Hematopoietic multipotent progenitor cell treated with erythropoietin and hydrocortisone succinate and interleukin-3 and kit ligand, for 15 days (in vitro differentiated cells): ENCODE results near the gene NEU1.
"Not testable (repeated sequence)": the region's sequence is repeated elsewhere in the genome, so short reads cannot be mapped to it uniquely, and the experiment has no call there.

Experiments used
- DNase-seq: peaks from one replicate; pipeline ENCODE4 v3.0.0-alpha.2; 2015; ENCODE audit warnings: low spot score

Gene NEU1

GRCh38 chr6:31874084-31874670, 11.6 kb upstream of the NEU1 start:
- DNase-seq, result no peak

- no peak for DNase-seq
Measured at GRCh38 chr6:31871046-31871659, 8.5 kb upstream of the NEU1 start.

GRCh38 chr6:31870385-31870921, 7.8 kb upstream of the NEU1 start:
- no peak for DNase-seq

GRCh38 chr6:31869343-31869742, 6.7 kb upstream of the NEU1 start:
- no peak for DNase-seq

GRCh38 chr6:31868658-31868971, 6.0 kb upstream of the NEU1 start:
- not testable (repeated sequence) for DNase-seq

- no peak for DNase-seq
Measured at GRCh38 chr6:31865205-31866118, 2.8 kb upstream of the NEU1 start.

GRCh38 chr6:31864818-31865204, 2.2 kb upstream of the NEU1 start:
- no peak for DNase-seq

GRCh38 chr6:31864123-31864562, 1.5 kb upstream of the NEU1 start:
- not testable (repeated sequence) for DNase-seq

- no peak for DNase-seq
Measured at GRCh38 chr6:31861919-31862343, 690 bp downstream of the NEU1 start.

- DNase-seq, result no peak
Measured at GRCh38 chr6:31861150-31861549, 1.5 kb downstream of the NEU1 start.

GRCh38 chr6:31860349-31860748, 2.3 kb downstream of the NEU1 start:
- no peak for DNase-seq

- DNase-seq, result no peak
Measured at GRCh38 chr6:31859923-31860322, 2.7 kb downstream of the NEU1 start.

- DNase-seq, result no peak
Measured at GRCh38 chr6:31858707-31859106, 3.9 kb downstream of the NEU1 start.

- DNase-seq, result not testable (repeated sequence)
Measured at GRCh38 chr6:31857774-31858173, 4.8 kb downstream of the NEU1 start.

- DNase-seq, result not testable (repeated sequence)
Measured at GRCh38 chr6:31851980-31852718, 10.5 kb downstream of the NEU1 start.

- no peak for DNase-seq
Measured at GRCh38 chr6:31851485-31851832, 11.2 kb downstream of the NEU1 start.

GRCh38 chr6:31850765-31851484, 11.7 kb downstream of the NEU1 start:
- no peak for DNase-seq

GRCh38 chr6:31847276-31847978, 15.2 kb downstream of the NEU1 start:
- DNase-seq, result no peak

GRCh38 chr6:31844507-31844906, 18.1 kb downstream of the NEU1 start:
- no peak for DNase-seq

GRCh38 chr6:31842053-31842452, 20.6 kb downstream of the NEU1 start:
- no peak for DNase-seq

- DNase-seq, result not testable (repeated sequence)
Measured at GRCh38 chr6:31839779-31840126, 22.9 kb downstream of the NEU1 start.
